Measurements from ENCODE around the gene RANBP9.

DNA sequence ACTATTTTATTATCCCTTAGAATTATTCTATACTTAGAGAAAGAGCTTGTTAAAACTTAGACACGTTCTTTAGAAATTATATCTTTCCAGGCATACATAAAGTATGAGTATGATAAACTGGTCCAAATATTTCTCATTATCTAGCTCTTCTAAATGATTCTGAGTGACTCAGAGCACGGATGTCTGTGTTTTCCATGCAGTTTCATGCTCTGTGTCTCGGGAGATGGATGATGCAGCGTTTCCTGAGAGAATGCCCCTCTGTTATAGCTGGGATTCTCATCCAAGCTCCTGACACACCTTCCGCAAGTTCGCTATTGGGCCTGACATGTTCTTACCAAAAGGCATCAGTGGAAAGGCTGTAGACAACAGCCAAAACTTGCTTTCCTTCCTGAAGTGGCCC is 117.9 kb downstream of the RANBP9 start:
- TF ChIP-seq, protein P1, sequence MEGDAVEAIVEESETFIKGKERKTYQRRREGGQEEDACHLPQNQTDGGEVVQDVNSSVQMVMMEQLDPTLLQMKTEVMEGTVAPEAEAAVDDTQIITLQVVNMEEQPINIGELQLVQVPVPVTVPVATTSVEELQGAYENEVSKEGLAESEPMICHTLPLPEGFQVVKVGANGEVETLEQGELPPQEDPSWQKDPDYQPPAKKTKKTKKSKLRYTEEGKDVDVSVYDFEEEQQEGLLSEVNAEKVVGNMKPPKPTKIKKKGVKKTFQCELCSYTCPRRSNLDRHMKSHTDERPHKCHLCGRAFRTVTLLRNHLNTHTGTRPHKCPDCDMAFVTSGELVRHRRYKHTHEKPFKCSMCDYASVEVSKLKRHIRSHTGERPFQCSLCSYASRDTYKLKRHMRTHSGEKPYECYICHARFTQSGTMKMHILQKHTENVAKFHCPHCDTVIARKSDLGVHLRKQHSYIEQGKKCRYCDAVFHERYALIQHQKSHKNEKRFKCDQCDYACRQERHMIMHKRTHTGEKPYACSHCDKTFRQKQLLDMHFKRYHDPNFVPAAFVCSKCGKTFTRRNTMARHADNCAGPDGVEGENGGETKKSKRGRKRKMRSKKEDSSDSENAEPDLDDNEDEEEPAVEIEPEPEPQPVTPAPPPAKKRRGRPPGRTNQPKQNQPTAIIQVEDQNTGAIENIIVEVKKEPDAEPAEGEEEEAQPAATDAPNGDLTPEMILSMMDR (IDR thresholded peaks at IDR 0.05): no peak
- no peak for TF ChIP-seq POLR2A (IDR thresholded peaks at IDR 0.05)

Measured in body of pancreas (tissue), 4 donors.